ENCODE data around the gene ATOH7. TPM values are rescaled to one million over a fixed set of nuclear protein-coding genes. Genes with fewer than 3 reads are reported as not detected.

ATOH7 gene
- total RNA-seq, 1 experiment from 2014 or later: 0.31 TPM

- TF ChIP-seq IRF2 (CRISPR knock-in tag; IDR thresholded peaks at IDR 0.05; ENCODE audit: borderline replicate concordance, low read depth) (no peak), CREM (CRISPR knock-in tag; IDR thresholded peaks at IDR 0.05) (no peak), ZMAT4 (CRISPR knock-in tag; IDR thresholded peaks at IDR 0.05) (no peak), ZBTB43 (CRISPR knock-in tag; IDR thresholded peaks at IDR 0.05) (no peak), CBFB (CRISPR knock-in tag; IDR thresholded peaks at IDR 0.05; ENCODE audit: low read depth) (no peak), STAT6 (CRISPR knock-in tag; conservative IDR thresholded peaks at IDR 0.05; ENCODE audit: low read depth) (no peak), GABPB1 (CRISPR knock-in tag; IDR thresholded peaks at IDR 0.05) (no peak)
- TF ChIP-seq, protein P1, sequence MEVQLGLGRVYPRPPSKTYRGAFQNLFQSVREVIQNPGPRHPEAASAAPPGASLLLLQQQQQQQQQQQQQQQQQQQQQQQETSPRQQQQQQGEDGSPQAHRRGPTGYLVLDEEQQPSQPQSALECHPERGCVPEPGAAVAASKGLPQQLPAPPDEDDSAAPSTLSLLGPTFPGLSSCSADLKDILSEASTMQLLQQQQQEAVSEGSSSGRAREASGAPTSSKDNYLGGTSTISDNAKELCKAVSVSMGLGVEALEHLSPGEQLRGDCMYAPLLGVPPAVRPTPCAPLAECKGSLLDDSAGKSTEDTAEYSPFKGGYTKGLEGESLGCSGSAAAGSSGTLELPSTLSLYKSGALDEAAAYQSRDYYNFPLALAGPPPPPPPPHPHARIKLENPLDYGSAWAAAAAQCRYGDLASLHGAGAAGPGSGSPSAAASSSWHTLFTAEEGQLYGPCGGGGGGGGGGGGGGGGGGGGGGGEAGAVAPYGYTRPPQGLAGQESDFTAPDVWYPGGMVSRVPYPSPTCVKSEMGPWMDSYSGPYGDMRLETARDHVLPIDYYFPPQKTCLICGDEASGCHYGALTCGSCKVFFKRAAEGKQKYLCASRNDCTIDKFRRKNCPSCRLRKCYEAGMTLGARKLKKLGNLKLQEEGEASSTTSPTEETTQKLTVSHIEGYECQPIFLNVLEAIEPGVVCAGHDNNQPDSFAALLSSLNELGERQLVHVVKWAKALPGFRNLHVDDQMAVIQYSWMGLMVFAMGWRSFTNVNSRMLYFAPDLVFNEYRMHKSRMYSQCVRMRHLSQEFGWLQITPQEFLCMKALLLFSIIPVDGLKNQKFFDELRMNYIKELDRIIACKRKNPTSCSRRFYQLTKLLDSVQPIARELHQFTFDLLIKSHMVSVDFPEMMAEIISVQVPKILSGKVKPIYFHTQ (CRISPR knock-in tag; IDR thresholded peaks at IDR 0.05): no peak
- TF ChIP-seq, protein P2, sequence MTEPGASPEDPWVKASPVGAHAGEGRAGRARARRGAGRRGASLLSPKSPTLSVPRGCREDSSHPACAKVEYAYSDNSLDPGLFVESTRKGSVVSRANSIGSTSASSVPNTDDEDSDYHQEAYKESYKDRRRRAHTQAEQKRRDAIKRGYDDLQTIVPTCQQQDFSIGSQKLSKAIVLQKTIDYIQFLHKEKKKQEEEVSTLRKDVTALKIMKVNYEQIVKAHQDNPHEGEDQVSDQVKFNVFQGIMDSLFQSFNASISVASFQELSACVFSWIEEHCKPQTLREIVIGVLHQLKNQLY (CRISPR knock-in tag; IDR thresholded peaks at IDR 0.05): no peak
Measured at GRCh38 chr10:68224810-68225209, 7.1 kb downstream of the ATOH7 start (continued).

DNA sequence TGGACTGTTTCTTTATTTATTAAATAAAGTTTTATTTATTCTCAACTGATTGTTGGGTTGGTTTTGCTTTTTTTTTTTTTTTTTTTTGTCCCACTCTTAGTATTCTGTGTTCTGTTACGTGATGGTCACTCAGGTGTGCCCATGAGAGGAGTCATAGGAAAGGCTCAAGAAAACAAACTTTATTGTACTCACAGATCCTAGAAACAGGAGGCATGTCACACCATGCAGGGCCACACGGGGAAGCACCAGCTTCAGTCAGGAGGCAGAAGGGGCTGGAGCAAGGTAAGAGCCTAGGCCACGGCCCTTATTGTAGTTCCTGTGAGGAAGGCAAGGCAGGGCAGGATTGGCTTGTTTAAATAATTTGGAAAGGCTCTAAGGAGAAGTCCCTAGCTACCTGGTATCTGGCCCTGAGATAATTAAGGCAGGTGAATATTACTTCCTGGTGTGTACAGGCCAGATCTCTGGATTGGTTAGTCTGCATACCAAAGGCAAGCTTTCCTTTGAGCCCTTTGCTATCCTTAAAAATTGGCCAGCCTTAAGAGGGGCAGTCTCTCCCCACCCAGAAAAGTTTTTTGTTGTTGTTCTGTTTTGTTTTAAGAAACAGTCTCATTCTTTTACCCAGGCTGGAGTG is 8.3 kb downstream of the ATOH7 start:
- POLR2A ChIA-PET: interaction anchor here (0.7 to 1.4 kb wide), 2 partner anchors 109 to 175 kb away, joined by 7 read pairs; partner anchors contain the start of genes HNRNPH3 and PBLD
- H3K4me3 Mint-ChIP-seq: no peak overlapping the region
- no peaks in the 10 kb centered on the region for H3K36me3 Mint-ChIP-seq
- DNase-seq (ENCODE audit: low spot score) (peak; percentile 58), ATAC-seq (peak; percentile 100)
- no peaks in the 10 kb centered on the region for H3K9me3 Mint-ChIP-seq
- CTCF ChIA-PET: interaction anchor here (0.5 to 2.5 kb wide), 6 partner anchors 11 to 435 kb away, joined by 3 to 16 read pairs (median 5); no protein-coding TSS in a partner anchor
- H3K27ac Mint-ChIP-seq: no peak overlapping the region
- no peaks in the 10 kb centered on the region for H3K4me1 Mint-ChIP-seq
- peaks cover 10% of the 10 kb centered on the region for H3K27me3 Mint-ChIP-seq (ENCODE audit: low read depth)
- TF ChIP-seq GTF2I (CRISPR knock-in tag; conservative IDR thresholded peaks at IDR 0.05) (no peak), STAT6 (CRISPR knock-in tag; conservative IDR thresholded peaks at IDR 0.05; ENCODE audit: low read depth) (no peak), RELA (CRISPR knock-in tag; IDR thresholded peaks at IDR 0.05; ENCODE audit: borderline replicate concordance) (no peak), FOXP1 (CRISPR knock-in tag; IDR thresholded peaks at IDR 0.05; ENCODE audit: borderline replicate concordance) (no peak), SP1 (CRISPR knock-in tag; conservative IDR thresholded peaks at IDR 0.05) (no peak), EMX1 (CRISPR knock-in tag; IDR thresholded peaks at IDR 0.05) (no peak), ZNF671 (CRISPR knock-in tag; IDR thresholded peaks at IDR 0.05) (no peak), E2F5 (CRISPR knock-in tag; IDR thresholded peaks at IDR 0.05) (no peak)
- TF ChIP-seq, protein P1 (CRISPR knock-in tag; IDR thresholded peaks at IDR 0.05): no peak
